ENCODE measurements around the gene RBM20. TPM values are rescaled to one million over a fixed set of nuclear protein-coding genes. Genes with fewer than 3 reads are reported as not detected.

The RBM20 gene
- total and polyA plus RNA-seq, 2 of the 13 experiments (the other 11 are each of a cell fraction or from before 2014, with no cell fraction given), result 0.02 to 0.22 TPM

GRCh38 chr10:110861476-110861875 is 217.3 kb downstream of the RBM20 start:
- Histone ChIP-seq H3K36me3 (replicated peaks in 1 of 2; ENCODE audit: control insufficient read depth in 1 of 2, insufficient read depth in 2 of 2, low read length in 2 of 2) (no peaks in the 10 kb centered on the region), H4K20me1 (ENCODE audit: insufficient read depth, low read length) (no peaks in the 10 kb centered on the region), H3K4me2 (ENCODE audit: low read depth, low read length) (peak overlapping the region; percentile 71), H3K27ac (ENCODE audit: extremely low read length, insufficient read depth, low read length) (no peak overlapping the region), H3K4me3 (replicated peaks in 1 of 3; ENCODE audit: insufficient read depth in 1 of 3, low read depth in 2 of 3, low read length in 3 of 3) (no peak overlapping the region), H3K9me3 (ENCODE audit: low read length) (no peaks in the 10 kb centered on the region), H2AFZ (ENCODE audit: low read length) (peak overlapping the region; percentile 87), H3K9ac (ENCODE audit: insufficient read depth, low read depth, low read length) (no peak overlapping the region), H3K4me1 (ENCODE audit: insufficient read depth, low read length) (peaks cover 74% of the 10 kb centered on the region), H3K27me3 (ENCODE audit: control insufficient read depth in 1 of 2, insufficient read depth in 2 of 2, low read length in 2 of 2) (no peaks in the 10 kb centered on the region), H3K79me2 (ENCODE audit: insufficient read depth, low read length) (no peaks in the 10 kb centered on the region)
- CTCF ChIA-PET (ENCODE audit: low intra/inter-chr PET ratio, low total read pairs), result no interaction called here
- in situ Hi-C loops (cut with HindIII; ENCODE audit: extremely low pct_ligation_motif_present, low pct_unique_long_range_greater_than_20kb) (no loop called here), intact Hi-C loops (cut with micrococcal nuclease; ENCODE audit: unreplicated experiment) (no loop called here)
- WGBS (ENCODE audit: low lambda C conversion rate), result 94% methylated on average over 2 of the region's 2 CpGs
- no peak for ATAC-seq
- FAIRE-seq, result no peak
- no peak for DNase-seq (ENCODE audit: low spot score)
- POLR2A ChIA-PET, result interaction anchor here (0.9 to 4.8 kb wide), 3 partner anchors 10 to 17 kb away, joined by 3 to 53 read pairs (median 8); partner anchors contain the start of gene PDCD4
- no TSS peak for BruUV-seq (replicated peaks)
- no peak for TF ChIP-seq ZNF737 (CRISPR knock-in tag; IDR thresholded peaks at IDR 0.05; ENCODE audit: borderline replicate concordance)
- TF ChIP-seq TBX2 (CRISPR knock-in tag; IDR thresholded peaks at IDR 0.05; ENCODE audit: borderline replicate concordance), result no peak
- no peak for TF ChIP-seq SMC3 (IDR thresholded peaks at IDR 0.05; ENCODE audit: low read length)
- no peak for TF ChIP-seq CBFB (CRISPR knock-in tag; IDR thresholded peaks at IDR 0.05)
- TF ChIP-seq NFYC (CRISPR knock-in tag; IDR thresholded peaks at IDR 0.05), result no peak
- TF ChIP-seq ZNF143 (CRISPR knock-in tag; IDR thresholded peaks at IDR 0.05), result no peak
- TF ChIP-seq, protein P1, sequence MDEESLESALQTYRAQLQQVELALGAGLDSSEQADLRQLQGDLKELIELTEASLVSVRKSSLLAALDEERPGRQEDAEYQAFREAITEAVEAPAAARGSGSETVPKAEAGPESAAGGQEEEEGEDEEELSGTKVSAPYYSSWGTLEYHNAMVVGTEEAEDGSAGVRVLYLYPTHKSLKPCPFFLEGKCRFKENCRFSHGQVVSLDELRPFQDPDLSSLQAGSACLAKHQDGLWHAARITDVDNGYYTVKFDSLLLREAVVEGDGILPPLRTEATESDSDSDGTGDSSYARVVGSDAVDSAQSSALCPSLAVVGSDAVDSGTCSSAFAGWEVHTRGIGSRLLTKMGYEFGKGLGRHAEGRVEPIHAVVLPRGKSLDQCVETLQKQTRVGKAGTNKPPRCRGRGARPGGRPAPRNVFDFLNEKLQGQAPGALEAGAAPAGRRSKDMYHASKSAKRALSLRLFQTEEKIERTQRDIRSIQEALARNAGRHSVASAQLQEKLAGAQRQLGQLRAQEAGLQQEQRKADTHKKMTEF (CRISPR knock-in tag; IDR thresholded peaks at IDR 0.05), result no peak
- TF ChIP-seq JUNB (CRISPR knock-in tag; IDR thresholded peaks at IDR 0.05; ENCODE audit: borderline replicate concordance), result no peak
